ENCODE measurements around the gene KIF3A. TPM values are rescaled to one million over a fixed set of nuclear protein-coding genes. Genes with fewer than 3 reads are reported as not detected.

KIF3A gene
- total RNA-seq, 1 experiment from 2014 or later, result 18.9 TPM

DNA sequence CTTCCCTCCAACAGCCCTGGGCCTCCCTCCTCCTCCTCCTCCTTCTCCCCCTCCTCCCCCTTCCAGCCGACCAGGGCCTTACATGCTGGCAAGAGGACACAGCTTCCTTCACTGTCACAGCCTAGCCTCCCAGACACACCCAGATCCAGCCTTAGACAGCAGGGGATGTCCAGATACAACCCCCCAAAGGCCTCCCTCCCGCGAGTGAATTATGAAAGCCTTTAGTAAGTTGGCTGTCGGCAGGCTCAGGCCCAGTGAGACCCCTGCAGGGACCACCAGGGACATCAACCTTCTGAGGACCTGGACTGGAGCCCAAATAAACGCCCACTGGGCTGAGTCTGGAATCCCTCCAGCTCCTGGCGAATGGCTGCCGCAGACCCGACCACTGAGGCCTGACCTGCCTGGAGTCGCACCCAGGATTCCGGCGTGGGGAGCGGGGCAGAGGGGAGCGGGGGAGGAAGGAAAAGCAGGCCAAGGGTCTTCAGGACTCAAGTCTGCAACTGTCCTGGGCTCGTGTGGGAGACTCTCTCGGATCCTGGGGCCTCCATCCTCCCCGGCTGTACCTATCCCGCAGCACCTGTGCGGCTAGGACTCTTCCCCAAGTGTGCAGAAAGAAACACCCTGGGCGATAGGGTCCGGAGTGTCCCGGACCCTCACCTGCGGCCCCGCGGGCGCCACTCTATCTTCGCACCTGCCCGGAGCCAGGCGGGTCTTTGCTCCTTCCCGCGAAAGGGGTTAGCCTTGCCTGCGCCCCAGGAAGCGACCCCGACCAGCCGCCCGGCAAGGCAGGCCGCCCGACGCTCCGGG is 39.0 kb upstream of the KIF3A start:
- H3K36me3 Mint-ChIP-seq (ENCODE audit: insufficient read depth, unreplicated experiment), result peaks cover 22% of the 10 kb centered on the region
- no peaks in the 10 kb centered on the region for H3K9me3 Mint-ChIP-seq (ENCODE audit: low read depth, unreplicated experiment)
- no TSS peak for BruUV-seq (replicated peaks)
- H3K27ac Mint-ChIP-seq (ENCODE audit: unreplicated experiment), result no peak overlapping the region
- peak; percentile 43 for DNase-seq
- H3K4me1 Mint-ChIP-seq (ENCODE audit: low read depth, unreplicated experiment), result peaks cover 22% of the 10 kb centered on the region
- CTCF ChIA-PET, result interaction anchor here (0.6 to 2.5 kb wide), 5 partner anchors 23 to 388 kb away, joined by 3 to 10 read pairs (median 3); no protein-coding TSS in a partner anchor
- peaks cover 9% of the 10 kb centered on the region for H3K27me3 Mint-ChIP-seq (ENCODE audit: unreplicated experiment)
- intact Hi-C loops (cut with micrococcal nuclease; ENCODE audit: unreplicated experiment), result no loop called here
- TF ChIP-seq, protein P1, sequence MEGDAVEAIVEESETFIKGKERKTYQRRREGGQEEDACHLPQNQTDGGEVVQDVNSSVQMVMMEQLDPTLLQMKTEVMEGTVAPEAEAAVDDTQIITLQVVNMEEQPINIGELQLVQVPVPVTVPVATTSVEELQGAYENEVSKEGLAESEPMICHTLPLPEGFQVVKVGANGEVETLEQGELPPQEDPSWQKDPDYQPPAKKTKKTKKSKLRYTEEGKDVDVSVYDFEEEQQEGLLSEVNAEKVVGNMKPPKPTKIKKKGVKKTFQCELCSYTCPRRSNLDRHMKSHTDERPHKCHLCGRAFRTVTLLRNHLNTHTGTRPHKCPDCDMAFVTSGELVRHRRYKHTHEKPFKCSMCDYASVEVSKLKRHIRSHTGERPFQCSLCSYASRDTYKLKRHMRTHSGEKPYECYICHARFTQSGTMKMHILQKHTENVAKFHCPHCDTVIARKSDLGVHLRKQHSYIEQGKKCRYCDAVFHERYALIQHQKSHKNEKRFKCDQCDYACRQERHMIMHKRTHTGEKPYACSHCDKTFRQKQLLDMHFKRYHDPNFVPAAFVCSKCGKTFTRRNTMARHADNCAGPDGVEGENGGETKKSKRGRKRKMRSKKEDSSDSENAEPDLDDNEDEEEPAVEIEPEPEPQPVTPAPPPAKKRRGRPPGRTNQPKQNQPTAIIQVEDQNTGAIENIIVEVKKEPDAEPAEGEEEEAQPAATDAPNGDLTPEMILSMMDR (IDR thresholded peaks at IDR 0.05; ENCODE audit: unreplicated experiment), result no peak
- peak overlapping the region; percentile 50 for H3K4me3 Mint-ChIP-seq (ENCODE audit: low read depth, unreplicated experiment)

- Mint-ChIP-seq H3K9me3 (ENCODE audit: low read depth, unreplicated experiment) (no peaks in the 10 kb centered on the region), H3K4me1 (ENCODE audit: low read depth, unreplicated experiment) (peaks cover 22% of the 10 kb centered on the region), H3K36me3 (ENCODE audit: insufficient read depth, unreplicated experiment) (peaks cover 22% of the 10 kb centered on the region), H3K4me3 (ENCODE audit: low read depth, unreplicated experiment) (peak overlapping the region; percentile 50), H3K27me3 (ENCODE audit: unreplicated experiment) (peaks cover 9% of the 10 kb centered on the region), H3K27ac (ENCODE audit: unreplicated experiment) (no peak overlapping the region)
- CTCF ChIA-PET, result interaction anchor here (0.6 to 2.5 kb wide), 5 partner anchors 14 to 387 kb away, joined by 3 to 10 read pairs (median 4); no protein-coding TSS in a partner anchor
- intact Hi-C loops (cut with micrococcal nuclease; ENCODE audit: unreplicated experiment), result no loop called here
- no peak for DNase-seq
- BruUV-seq (replicated peaks), result TSS peak; percentile 66
- TF ChIP-seq, protein P1 (IDR thresholded peaks at IDR 0.05; ENCODE audit: unreplicated experiment), result no peak
Observed at GRCh38 chr5:132775476-132775961, 38.2 kb upstream of the KIF3A start.

DNA sequence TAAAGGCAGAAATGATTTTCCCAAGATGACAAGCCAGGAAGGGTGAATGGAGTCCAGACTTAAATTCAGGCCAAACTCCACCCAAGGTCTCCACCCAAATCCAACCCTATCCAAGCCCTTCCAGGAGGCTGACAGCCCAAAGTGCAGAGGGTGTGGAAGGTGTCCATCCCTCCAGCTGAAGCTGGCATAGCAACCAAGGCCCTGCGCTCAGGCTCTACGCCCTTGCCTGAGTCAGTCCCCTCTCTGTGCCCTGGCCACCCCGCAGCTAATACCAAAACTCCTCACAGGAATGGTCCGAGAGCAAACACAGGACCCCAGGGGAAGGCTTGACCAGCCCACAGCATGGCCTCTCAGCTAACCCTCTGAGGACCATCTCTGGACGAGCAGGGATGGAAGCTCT is 37.5 kb upstream of the KIF3A start:
- intact Hi-C loops (cut with micrococcal nuclease; ENCODE audit: unreplicated experiment), result no loop called here
- H3K9me3 Mint-ChIP-seq (ENCODE audit: low read depth, unreplicated experiment), result no peaks in the 10 kb centered on the region
- H3K4me3 Mint-ChIP-seq (ENCODE audit: low read depth, unreplicated experiment), result no peak overlapping the region
- peaks cover 22% of the 10 kb centered on the region for H3K4me1 Mint-ChIP-seq (ENCODE audit: low read depth, unreplicated experiment)
- no TSS peak for BruUV-seq (replicated peaks)
- TF ChIP-seq, protein P1 (IDR thresholded peaks at IDR 0.05; ENCODE audit: unreplicated experiment), result no peak
- no peak overlapping the region for H3K27ac Mint-ChIP-seq (ENCODE audit: unreplicated experiment)
- peaks cover 22% of the 10 kb centered on the region for H3K36me3 Mint-ChIP-seq (ENCODE audit: insufficient read depth, unreplicated experiment)
- H3K27me3 Mint-ChIP-seq (ENCODE audit: unreplicated experiment), result peaks cover 9% of the 10 kb centered on the region
- CTCF ChIA-PET, result interaction anchor here (0.5 to 2.5 kb wide), 2 partner anchors 16 to 46 kb away, joined by 4 to 10 read pairs; no protein-coding TSS in a partner anchor
- DNase-seq, result no peak

DNA sequence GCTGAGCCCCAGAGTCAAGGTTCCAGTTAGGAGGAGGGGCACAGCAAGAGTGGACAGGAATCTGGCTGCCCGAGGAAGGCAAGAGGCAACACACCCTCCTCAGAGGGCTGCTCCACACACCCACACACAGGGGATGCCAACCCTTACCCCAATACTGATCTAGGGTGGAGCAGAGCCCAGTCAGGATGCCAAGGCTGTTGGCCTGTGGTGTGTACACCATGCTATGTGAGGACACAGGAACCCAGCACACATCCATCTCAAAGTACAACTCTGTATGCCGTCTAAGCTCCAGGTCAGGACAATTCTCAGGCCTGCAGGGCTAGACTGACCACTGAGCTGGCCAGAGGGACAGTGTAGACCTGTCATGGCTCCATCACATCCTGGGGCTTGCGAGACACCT is 37.1 kb upstream of the KIF3A start:
- Mint-ChIP-seq H3K9me3 (ENCODE audit: low read depth, unreplicated experiment) (no peaks in the 10 kb centered on the region), H3K27me3 (ENCODE audit: unreplicated experiment) (peaks cover 9% of the 10 kb centered on the region), H3K4me1 (ENCODE audit: low read depth, unreplicated experiment) (peaks cover 22% of the 10 kb centered on the region), H3K36me3 (ENCODE audit: insufficient read depth, unreplicated experiment) (peaks cover 22% of the 10 kb centered on the region), H3K27ac (ENCODE audit: unreplicated experiment) (no peak overlapping the region), H3K4me3 (ENCODE audit: low read depth, unreplicated experiment) (no peak overlapping the region)
- CTCF ChIA-PET, result interaction anchor here (0.5 to 0.6 kb wide), 2 partner anchors 17 to 27 kb away, joined by 4 read pairs; no protein-coding TSS in a partner anchor
- intact Hi-C loops (cut with micrococcal nuclease; ENCODE audit: unreplicated experiment), result no loop called here
- TF ChIP-seq, protein P1 (IDR thresholded peaks at IDR 0.05; ENCODE audit: unreplicated experiment), result no peak
- DNase-seq, result no peak
- no TSS peak for BruUV-seq (replicated peaks)
